IMR-90 (cell line): ENCODE results near the gene GPR35.

Experiments used
- CTCF ChIP-seq: conservative IDR thresholded peaks from 2 replicates; pipeline ENCODE4 v1.5.1; 2012; ENCODE audit warnings: mild to moderate bottlenecking, low read depth, low read length, improper control_type of control experiment
- POLR2A ChIP-seq: IDR thresholded peaks from 2 replicates; pipeline ENCODE4 v1.6.1; 2012; ENCODE audit warnings: mild to moderate bottlenecking, low read depth, low read length
- RAD21 ChIP-seq: IDR thresholded peaks from 2 replicates; pipeline ENCODE4 v1.6.1; 2012; ENCODE audit warnings: low read length, improper control_type of control experiment
- RCOR1 ChIP-seq: IDR thresholded peaks from 2 replicates; pipeline ENCODE4 v1.6.1; 2012; ENCODE audit warnings: mild to moderate bottlenecking, low read length, improper control_type of control experiment; ENCODE audit not compliant: insufficient replicate concordance

GRCh38 chr2:240663546-240664190 is 38.4 kb downstream of the GPR35 start:
- TF ChIP-seq RCOR1 (no peak), RAD21 (no peak), POLR2A (no peak), CTCF (no peak)
